MCF 10A (cell line): ENCODE measurements around the gene VPS26C. TPM values are rescaled to one million over a fixed set of nuclear protein-coding genes. Genes with fewer than 3 reads are reported as not detected.

Source experiments
- BruUV-seq: library from RNA; stranded (reverse); fragments of 400-500 nt; replicated peaks from 2 replicates; lab custom pipeline; 2021; lab: Mats Ljungman, UMichigan
- CTCF ChIA-PET: fragments of 300-600 bp; sonication (Branson Sonifier 250); formaldehyde crosslinking; extraction: SDS; loops from one replicate; lab custom pipeline; 2021; ENCODE audit warnings: antibody characterized with exemption, inconsistent platforms; lab: Yijun Ruan, JAX
- POLR2A ChIA-PET: fragments of 300-600, 350-650 bp; sonication (Branson Sonifier 250); formaldehyde crosslinking; extraction: SDS; loops from one replicate; lab custom pipeline; 2020; ENCODE audit warnings: antibody characterized with exemption, inconsistent platforms; lab: Yijun Ruan, JAX
- DNase-seq: peaks from one replicate; pipeline ENCODE4 v3.0.0-alpha.2; 2018; ENCODE audit not compliant: unreplicated experiment
- H3K27ac Mint-ChIP-seq: one replicate; pipeline ENCODE4 v1.8.0; 2022; ENCODE audit warnings: mild to moderate bottlenecking, low read depth, mixed read lengths; ENCODE audit not compliant: unreplicated experiment
- H3K27me3 Mint-ChIP-seq: one replicate; pipeline ENCODE4 v1.8.0; 2022; ENCODE audit warnings: mixed read lengths; ENCODE audit not compliant: insufficient read depth, unreplicated experiment
- H3K36me3 Mint-ChIP-seq: one replicate; pipeline ENCODE4 v1.8.0; 2022; ENCODE audit warnings: mild to moderate bottlenecking, moderate library complexity, mixed read lengths; ENCODE audit not compliant: insufficient read depth, unreplicated experiment
- H3K4me1 Mint-ChIP-seq: one replicate; pipeline ENCODE4 v1.8.0; 2022; ENCODE audit warnings: mixed read lengths; ENCODE audit not compliant: insufficient read depth, unreplicated experiment
- H3K4me3 Mint-ChIP-seq: one replicate; pipeline ENCODE4 v1.8.0; 2022; ENCODE audit warnings: mild to moderate bottlenecking, moderate library complexity, mixed read lengths; ENCODE audit not compliant: unreplicated experiment
- H3K9me3 Mint-ChIP-seq: one replicate; pipeline ENCODE4 v1.8.0; 2022; ENCODE audit warnings: mixed read lengths; ENCODE audit not compliant: unreplicated experiment
- intact Hi-C: fragments of 100-400 bp; cut with micrococcal nuclease; formaldehyde crosslinking; loops from 2 replicates; pipeline ENCODE4 v1.14.1; 2022
- total RNA-seq: library from RNA; stranded (reverse); gene quantifications from 2 replicates; pipeline ENCODE4 v1.2.3, GENCODE V29; 2022
- TF ChIP-seq, protein P1 (sequence below): fragments of 200-600 bp; IDR thresholded peaks from one replicate; pipeline ENCODE4 v1.8.0; 2022; ENCODE audit warnings: antibody characterized with exemption, mild to moderate bottlenecking; ENCODE audit not compliant: unreplicated experiment

VPS26C gene
- total RNA-seq, 1 experiment from 2014 or later = 38.5 TPM

GRCh38 chr21:37276377-37276776, 9.2 kb upstream of the VPS26C start:
- Mint-ChIP-seq H3K9me3 (no peaks in the 10 kb centered on the region), H3K4me3 (no peak overlapping the region), H3K27ac (no peak overlapping the region), H3K36me3 (no peaks in the 10 kb centered on the region), H3K4me1 (no peaks in the 10 kb centered on the region), H3K27me3 (no peaks in the 10 kb centered on the region)
- ChIA-PET POLR2A (interaction anchor here (0.7 to 1.3 kb wide), 2 partner anchors 8 to 87 kb away, joined by 3 read pairs; no protein-coding TSS in a partner anchor), CTCF (interaction anchor here (0.5 kb wide), 1 partner anchor 182 kb away, joined by 4 read pairs; no protein-coding TSS in a partner anchor)
- DNase-seq = no peak
- intact Hi-C loops = no loop called here
- TF ChIP-seq, protein P1, sequence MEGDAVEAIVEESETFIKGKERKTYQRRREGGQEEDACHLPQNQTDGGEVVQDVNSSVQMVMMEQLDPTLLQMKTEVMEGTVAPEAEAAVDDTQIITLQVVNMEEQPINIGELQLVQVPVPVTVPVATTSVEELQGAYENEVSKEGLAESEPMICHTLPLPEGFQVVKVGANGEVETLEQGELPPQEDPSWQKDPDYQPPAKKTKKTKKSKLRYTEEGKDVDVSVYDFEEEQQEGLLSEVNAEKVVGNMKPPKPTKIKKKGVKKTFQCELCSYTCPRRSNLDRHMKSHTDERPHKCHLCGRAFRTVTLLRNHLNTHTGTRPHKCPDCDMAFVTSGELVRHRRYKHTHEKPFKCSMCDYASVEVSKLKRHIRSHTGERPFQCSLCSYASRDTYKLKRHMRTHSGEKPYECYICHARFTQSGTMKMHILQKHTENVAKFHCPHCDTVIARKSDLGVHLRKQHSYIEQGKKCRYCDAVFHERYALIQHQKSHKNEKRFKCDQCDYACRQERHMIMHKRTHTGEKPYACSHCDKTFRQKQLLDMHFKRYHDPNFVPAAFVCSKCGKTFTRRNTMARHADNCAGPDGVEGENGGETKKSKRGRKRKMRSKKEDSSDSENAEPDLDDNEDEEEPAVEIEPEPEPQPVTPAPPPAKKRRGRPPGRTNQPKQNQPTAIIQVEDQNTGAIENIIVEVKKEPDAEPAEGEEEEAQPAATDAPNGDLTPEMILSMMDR = no peak
- no TSS peak for BruUV-seq

DNA sequence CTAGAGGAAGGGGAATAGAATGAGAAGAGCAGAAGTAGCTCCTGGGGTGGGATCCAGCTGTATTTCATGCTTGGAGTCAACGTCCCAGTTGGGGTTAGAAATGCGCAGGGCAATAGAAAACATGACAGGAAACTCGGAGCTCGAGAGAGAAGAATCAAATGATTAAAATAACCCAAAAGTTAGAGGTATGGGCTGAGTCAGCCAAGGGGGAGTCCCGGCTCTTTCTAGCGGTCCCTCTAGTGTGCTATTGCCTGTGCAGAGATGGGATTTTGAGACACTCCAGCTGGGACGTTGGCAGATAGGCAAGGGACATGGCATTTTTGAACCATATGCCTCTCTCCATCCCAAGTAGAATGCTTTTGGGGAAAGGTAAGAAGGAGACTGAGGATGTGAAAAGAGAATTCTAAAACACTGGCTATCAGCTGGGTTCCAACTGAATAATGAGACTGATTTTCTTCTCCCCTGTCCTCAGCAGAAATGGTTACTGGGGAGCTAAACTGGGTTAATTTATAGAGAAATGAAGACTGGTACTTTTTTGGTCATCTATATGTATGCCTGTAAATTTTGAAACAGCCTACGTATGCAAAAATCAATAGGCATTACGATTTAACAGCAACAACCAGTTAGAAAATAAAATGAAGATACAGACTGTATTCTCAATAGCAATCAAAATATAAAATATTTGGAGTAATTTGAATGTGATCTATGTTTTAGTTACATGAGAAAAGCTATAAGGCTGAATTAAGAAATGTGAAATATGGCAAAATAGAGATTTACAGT, 7.0 kb upstream of the VPS26C start:
- Mint-ChIP-seq H3K9me3 (no peaks in the 10 kb centered on the region), H3K36me3 (no peaks in the 10 kb centered on the region), H3K4me1 (no peaks in the 10 kb centered on the region), H3K27ac (no peak overlapping the region), H3K27me3 (no peaks in the 10 kb centered on the region), H3K4me3 (no peak overlapping the region)
- ChIA-PET CTCF (no interaction called here), POLR2A (interaction anchor here (0.6 to 1.3 kb wide), 5 partner anchors 10 to 91 kb away, joined by 3 to 7 read pairs (median 4); no protein-coding TSS in a partner anchor)
- intact Hi-C loops = no loop called here
- no TSS peak for BruUV-seq
- DNase-seq = no peak
- TF ChIP-seq, protein P1 = no peak

DNA sequence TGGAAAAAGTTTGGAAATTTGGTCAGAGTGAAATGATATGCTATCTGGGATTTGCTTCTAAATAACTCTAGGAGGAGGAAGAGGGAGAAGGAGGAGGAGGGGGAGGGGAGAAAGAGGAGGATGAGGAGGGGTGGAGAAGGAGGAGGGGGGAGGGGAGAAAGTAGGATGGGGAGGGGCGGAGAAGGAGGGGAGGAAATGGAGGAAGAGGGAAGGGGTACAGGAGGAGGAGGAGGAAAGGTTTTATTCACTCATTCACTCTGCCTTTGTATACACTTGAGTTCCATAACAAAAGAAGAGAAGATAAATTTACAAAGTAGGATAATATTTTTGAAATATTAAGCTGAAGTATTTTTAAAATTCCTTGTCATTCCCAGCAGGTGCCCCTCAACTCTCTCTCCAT, 6.3 kb upstream of the VPS26C start:
- no TSS peak for BruUV-seq
- Mint-ChIP-seq H3K9me3 (no peaks in the 10 kb centered on the region), H3K4me1 (no peaks in the 10 kb centered on the region), H3K27me3 (no peaks in the 10 kb centered on the region), H3K27ac (no peak overlapping the region), H3K36me3 (no peaks in the 10 kb centered on the region), H3K4me3 (no peak overlapping the region)
- TF ChIP-seq, protein P1 = no peak
- CTCF ChIA-PET = no interaction called here
- no peak for DNase-seq
- intact Hi-C loops = no loop called here
- POLR2A ChIA-PET = interaction anchor here (1.2 to 1.3 kb wide), 2 partner anchors 9 to 16 kb away, joined by 3 to 4 read pairs; no protein-coding TSS in a partner anchor

GRCh38 chr21:37272897-37273296, 5.8 kb upstream of the VPS26C start:
- BruUV-seq = no TSS peak
- H3K4me3 Mint-ChIP-seq = no peak overlapping the region
- no peaks in the 10 kb centered on the region for H3K27me3 Mint-ChIP-seq
- ChIA-PET CTCF (no interaction called here), POLR2A (interaction anchor here (1.3 kb wide), 1 partner anchor 17 kb away, joined by 3 read pairs; no protein-coding TSS in a partner anchor)
- no peaks in the 10 kb centered on the region for H3K9me3 Mint-ChIP-seq
- DNase-seq = no peak
- TF ChIP-seq, protein P1 = no peak
- peaks cover 4% of the 10 kb centered on the region for H3K4me1 Mint-ChIP-seq
- intact Hi-C loops = no loop called here
- no peak overlapping the region for H3K27ac Mint-ChIP-seq
- H3K36me3 Mint-ChIP-seq = peaks cover 5% of the 10 kb centered on the region
